DND-41 (cell line): ENCODE results near the gene PRPF40B.

ENCODE experiments used
- CTCF ChIP-seq: IDR thresholded peaks from 2 replicates; pipeline ENCODE4 v1.5.1; 2012; ENCODE audit warnings: borderline replicate concordance, low read length, moderate library complexity, mild to moderate bottlenecking; ENCODE audit not compliant: poor library complexity, severe bottlenecking; ENCODE audit errors: extremely low read depth
- EZH2 ChIP-seq: IDR thresholded peaks from 3 replicates; pipeline ENCODE4 v1.6.1; 2012; ENCODE audit warnings: borderline replicate concordance, low read depth, mild to moderate bottlenecking, moderate library complexity, low read length, inconsistent platforms; ENCODE audit not compliant: severe bottlenecking

- no peak for TF ChIP-seq EZH2
- no peak for TF ChIP-seq CTCF
These were observed 35.1 kb upstream of the PRPF40B start for GRCh38 chr12:49588281-49588680.
